Neural cell (in vitro differentiated cells): ENCODE measurements around the gene RETN. TPM values are rescaled to one million over a fixed set of nuclear protein-coding genes. Genes with fewer than 3 reads are reported as not detected.

ENCODE experiments used
- H2AFZ ChIP-seq: fragments of 200-600, 300-800 bp; sonication (generic), shearing (Covaris generic); 2 replicates; pipeline ENCODE4 v1.6.0; 2014; ENCODE audit warnings: low read depth, mild to moderate bottlenecking, antibody characterized with exemption, low read length, moderate library complexity
- H3F3A ChIP-seq: fragments of 200-600 bp; shearing (Covaris generic); 2 replicates; pipeline ENCODE4 v1.6.1; 2016; ENCODE audit warnings: mild to moderate bottlenecking, moderate library complexity, mixed read lengths, antibody characterized with exemption, low read length; ENCODE audit not compliant: insufficient read depth, poor library complexity, severe bottlenecking
- H3K27ac ChIP-seq: fragments of 200-600, 300-800 bp; sonication (generic), shearing (Covaris generic); 2 replicates; pipeline ENCODE4 v1.5.1; 2014; ENCODE audit warnings: mild to moderate bottlenecking, low read length, moderate library complexity
- H3K27me3 ChIP-seq: fragments of 300-800, 200-600 bp; sonication (generic), shearing (Covaris generic); 2 replicates; pipeline ENCODE4 v1.6.0; 2014; ENCODE audit warnings: mild to moderate bottlenecking, low read depth, low read length, moderate library complexity; ENCODE audit not compliant: insufficient read depth
- H3K36me3 ChIP-seq: fragments of 300-800, 200-600 bp; sonication (generic), shearing (Covaris generic); 2 replicates; pipeline ENCODE4 v1.5.1; 2014; ENCODE audit warnings: mild to moderate bottlenecking, antibody characterized with exemption, low read length, moderate library complexity; ENCODE audit not compliant: insufficient read depth
- H3K4me2 ChIP-seq: fragments of 300-800, 200-600 bp; sonication (generic), shearing (Covaris generic); 2 replicates; pipeline ENCODE4 v1.6.0; 2014; ENCODE audit warnings: mild to moderate bottlenecking, low read length
- H3K4me3 ChIP-seq: fragments of 300-800, 200-600 bp; sonication (generic), shearing (Covaris generic); 2 replicates; pipeline ENCODE4 v1.5.1; 2014; ENCODE audit warnings: mild to moderate bottlenecking, low read length, moderate library complexity
- H3K79me2 ChIP-seq: fragments of 200-600 bp; shearing (Covaris generic); replicated peaks from 2 replicates; pipeline ENCODE4 v1.6.0; 2014; ENCODE audit warnings: mild to moderate bottlenecking, low read length, moderate library complexity; ENCODE audit not compliant: insufficient read depth
- H3K9ac ChIP-seq: fragments of 300-800, 200-600 bp; sonication (generic), shearing (Covaris generic); 2 replicates; pipeline ENCODE4 v1.6.1; 2016; ENCODE audit warnings: mild to moderate bottlenecking, low read length, mixed read lengths
- H3K9me2 ChIP-seq: fragments of 200-600 bp; shearing (Covaris generic); 2 replicates; pipeline ENCODE4 v1.6.1; 2016; ENCODE audit warnings: mild to moderate bottlenecking, low read length, mixed read lengths; ENCODE audit not compliant: insufficient read depth
- H3K9me3 ChIP-seq: fragments of 200-600, 300-800 bp; sonication (generic), shearing (Covaris generic); 2 replicates; pipeline ENCODE4 v1.6.1; 2016; ENCODE audit warnings: mild to moderate bottlenecking, mixed run types, low read length, moderate library complexity, mixed read lengths
- H4K20me1 ChIP-seq: fragments of 200-600 bp; shearing (Covaris generic); 2 replicates; pipeline ENCODE4 v1.6.1; 2016; ENCODE audit warnings: mild to moderate bottlenecking, mixed run types; ENCODE audit not compliant: insufficient read depth
- CTCF ChIP-seq: fragments of 450-650 bp; IDR thresholded peaks from 2 replicates; pipeline ENCODE4 v1.5.1; 2014; ENCODE audit warnings: antibody characterized with exemption, mild to moderate bottlenecking, moderate library complexity; ENCODE audit not compliant: poor library complexity, severe bottlenecking
- EP300 ChIP-seq: fragments of 450-650 bp; conservative IDR thresholded peaks from 2 replicates; pipeline ENCODE4 v1.6.1; 2014; ENCODE audit warnings: antibody characterized with exemption, mild to moderate bottlenecking, moderate library complexity; ENCODE audit not compliant: poor library complexity, severe bottlenecking
- EZH2 ChIP-seq: fragments of 200-600, 300-800 bp; shearing (Covaris generic), sonication (generic); IDR thresholded peaks from 2 replicates; pipeline ENCODE4 v1.6.1; 2014; ENCODE audit warnings: antibody characterized with exemption, low read length, borderline replicate concordance, mild to moderate bottlenecking; ENCODE audit not compliant: insufficient read depth, poor library complexity, severe bottlenecking
- MXI1 ChIP-seq: fragments of 450-650 bp; conservative IDR thresholded peaks from 2 replicates; pipeline ENCODE4 v1.6.1; 2014; ENCODE audit warnings: antibody characterized with exemption, mild to moderate bottlenecking; ENCODE audit not compliant: poor library complexity, severe bottlenecking
- POLR2AphosphoS5 ChIP-seq: IDR thresholded peaks from 2 replicates; pipeline ENCODE4 v1.6.1; 2012
- RAD21 ChIP-seq: fragments of 450-650 bp; conservative IDR thresholded peaks from 2 replicates; pipeline ENCODE4 v1.6.1; 2014; ENCODE audit warnings: antibody characterized with exemption, mild to moderate bottlenecking, moderate library complexity
- SMC3 ChIP-seq: fragments of 450-650 bp; conservative IDR thresholded peaks from 2 replicates; pipeline ENCODE4 v1.6.1; 2014; ENCODE audit warnings: antibody characterized with exemption, mild to moderate bottlenecking, moderate library complexity; ENCODE audit not compliant: poor library complexity
- TAF1 ChIP-seq: IDR thresholded peaks from 2 replicates; pipeline ENCODE4 v1.6.1; 2012; ENCODE audit warnings: low read depth
- polyA plus RNA-seq: library from polyadenylated mRNA; depleted of rRNA; stranded (reverse); fragments of >200 nt; gene quantifications from 2 replicates; pipeline ENCODE4 v1.2.3, GENCODE V29; 2014
- TF ChIP-seq, protein P1 (sequence below): IDR thresholded peaks from 2 replicates; pipeline ENCODE4 v1.6.1; 2012; ENCODE audit warnings: borderline replicate concordance

Gene RETN
- polyA plus RNA-seq, 1 donor from 2014 or later: not detected

DNA sequence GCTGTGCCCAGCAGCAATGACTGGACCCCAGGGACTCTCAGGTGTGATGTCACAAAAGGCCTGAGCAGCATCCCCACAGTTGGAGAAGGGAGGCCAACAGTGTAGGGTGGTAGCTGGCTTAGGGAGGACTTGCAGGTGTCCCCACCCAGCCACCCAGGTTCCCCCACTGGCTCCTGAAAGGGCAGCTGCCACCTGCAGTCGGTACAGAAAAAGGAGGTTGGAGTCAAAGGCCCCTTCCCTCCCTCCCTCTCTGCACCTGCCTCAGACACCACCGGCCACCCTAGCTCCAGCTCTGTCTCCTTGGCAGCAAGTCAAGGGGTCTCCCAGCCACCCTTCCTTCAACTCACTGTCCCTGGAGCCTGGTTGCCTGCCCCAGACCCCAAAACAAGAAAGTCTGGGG is 35.2 kb upstream of the RETN start, which contains the start of gene PCP2:
Gene PCP2 (minus strand): TSS at position 22 of the 400 bp plus-strand sequence. CDS start 262 bp downstream, outside the sequence.
- Histone ChIP-seq H2AFZ (no peak within 1 kb of the TSS), H4K20me1 (no peaks in the 10 kb centered on the region), H3F3A (no peaks in the 10 kb centered on the region), H3K4me2 (no peak within 1 kb of the TSS), H3K36me3 (no peaks in the 10 kb centered on the region), H3K9me3 (no peaks in the 10 kb centered on the region), H3K79me2 (peaks cover 20% of the 10 kb centered on the region), H3K4me3 (no peak within 1 kb of the TSS), H3K9ac (no peak within 1 kb of the TSS), H3K27ac (no peak within 1 kb of the TSS), H3K9me2 (no peaks in the 10 kb centered on the region), H3K27me3 (peaks cover 20% of the 10 kb centered on the region)
- TF ChIP-seq SMC3 (no peak), EZH2 (no peak), TAF1 (no peak), POLR2AphosphoS5 (no peak), RAD21 (no peak), MXI1 (no peak), CTCF (no peak), EP300 (no peak)
- TF ChIP-seq, protein P1, sequence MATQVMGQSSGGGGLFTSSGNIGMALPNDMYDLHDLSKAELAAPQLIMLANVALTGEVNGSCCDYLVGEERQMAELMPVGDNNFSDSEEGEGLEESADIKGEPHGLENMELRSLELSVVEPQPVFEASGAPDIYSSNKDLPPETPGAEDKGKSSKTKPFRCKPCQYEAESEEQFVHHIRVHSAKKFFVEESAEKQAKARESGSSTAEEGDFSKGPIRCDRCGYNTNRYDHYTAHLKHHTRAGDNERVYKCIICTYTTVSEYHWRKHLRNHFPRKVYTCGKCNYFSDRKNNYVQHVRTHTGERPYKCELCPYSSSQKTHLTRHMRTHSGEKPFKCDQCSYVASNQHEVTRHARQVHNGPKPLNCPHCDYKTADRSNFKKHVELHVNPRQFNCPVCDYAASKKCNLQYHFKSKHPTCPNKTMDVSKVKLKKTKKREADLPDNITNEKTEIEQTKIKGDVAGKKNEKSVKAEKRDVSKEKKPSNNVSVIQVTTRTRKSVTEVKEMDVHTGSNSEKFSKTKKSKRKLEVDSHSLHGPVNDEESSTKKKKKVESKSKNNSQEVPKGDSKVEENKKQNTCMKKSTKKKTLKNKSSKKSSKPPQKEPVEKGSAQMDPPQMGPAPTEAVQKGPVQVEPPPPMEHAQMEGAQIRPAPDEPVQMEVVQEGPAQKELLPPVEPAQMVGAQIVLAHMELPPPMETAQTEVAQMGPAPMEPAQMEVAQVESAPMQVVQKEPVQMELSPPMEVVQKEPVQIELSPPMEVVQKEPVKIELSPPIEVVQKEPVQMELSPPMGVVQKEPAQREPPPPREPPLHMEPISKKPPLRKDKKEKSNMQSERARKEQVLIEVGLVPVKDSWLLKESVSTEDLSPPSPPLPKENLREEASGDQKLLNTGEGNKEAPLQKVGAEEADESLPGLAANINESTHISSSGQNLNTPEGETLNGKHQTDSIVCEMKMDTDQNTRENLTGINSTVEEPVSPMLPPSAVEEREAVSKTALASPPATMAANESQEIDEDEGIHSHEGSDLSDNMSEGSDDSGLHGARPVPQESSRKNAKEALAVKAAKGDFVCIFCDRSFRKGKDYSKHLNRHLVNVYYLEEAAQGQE: no peak

GRCh38 chr19:7635670-7636069 is 33.2 kb upstream of the RETN start:
- Histone ChIP-seq H2AFZ (no peak overlapping the region), H3K9me2 (no peaks in the 10 kb centered on the region), H3K4me3 (no peak overlapping the region), H3F3A (no peaks in the 10 kb centered on the region), H3K79me2 (peaks cover 3% of the 10 kb centered on the region), H3K4me2 (no peak overlapping the region), H3K27me3 (peaks cover 20% of the 10 kb centered on the region), H3K9me3 (no peaks in the 10 kb centered on the region), H3K36me3 (no peaks in the 10 kb centered on the region), H3K9ac (no peak overlapping the region), H4K20me1 (no peaks in the 10 kb centered on the region), H3K27ac (no peak overlapping the region)
- TF ChIP-seq MXI1 (no peak), EP300 (no peak), TAF1 (no peak), SMC3 (no peak)

DNA sequence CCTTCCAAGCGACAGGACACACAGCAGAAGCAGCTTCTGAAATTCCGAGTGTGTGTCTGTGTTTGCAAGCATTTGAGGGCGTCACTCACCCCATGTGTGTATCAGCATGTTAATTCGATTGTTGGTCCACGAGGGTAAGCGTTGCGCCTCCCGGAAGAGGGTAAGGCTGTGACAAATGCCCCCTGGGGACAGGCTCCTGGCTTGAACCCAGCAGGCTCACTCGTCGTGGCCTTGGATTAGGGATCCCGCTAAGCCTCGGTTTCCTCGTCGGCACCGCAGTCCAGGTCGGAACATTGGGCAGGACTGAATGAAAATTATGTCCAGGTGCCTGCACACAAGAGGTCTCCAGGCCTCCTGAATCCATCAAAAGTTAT is 32.5 kb upstream of the RETN start:
- peaks cover 20% of the 10 kb centered on the region for H3K27me3 ChIP-seq
- no peak overlapping the region for H3K27ac ChIP-seq
- no peaks in the 10 kb centered on the region for H3K79me2 ChIP-seq
- no peaks in the 10 kb centered on the region for H3K9me2 ChIP-seq
- H3K4me2 ChIP-seq: no peak overlapping the region
- H3K4me3 ChIP-seq: no peak overlapping the region
- no peaks in the 10 kb centered on the region for H3K9me3 ChIP-seq
- no peaks in the 10 kb centered on the region for H4K20me1 ChIP-seq
- no peak for TF ChIP-seq MXI1
- no peak for TF ChIP-seq RAD21
- TF ChIP-seq SMC3: no peak
- TF ChIP-seq EP300: no peak
- no peak for TF ChIP-seq CTCF
- TF ChIP-seq POLR2AphosphoS5: no peak
- no peaks in the 10 kb centered on the region for H3K36me3 ChIP-seq
- H3K9ac ChIP-seq: no peak overlapping the region
- no peaks in the 10 kb centered on the region for H3F3A ChIP-seq
- H2AFZ ChIP-seq: no peak overlapping the region
